Measurements from ENCODE around the gene TAPT1. TPM values are rescaled to one million over a fixed set of nuclear protein-coding genes. Genes with fewer than 3 reads are reported as not detected.

TAPT1 gene
- polyA plus RNA-seq, 2 of the 4 experiments (the other 2 are of a cell fraction), result 11.5 to 17.1 TPM

GRCh38 chr4:16111533-16111932 lies 114.7 kb downstream of the TAPT1 start:
- TF ChIP-seq CHD2 (IDR thresholded peaks at IDR 0.05; ENCODE audit: low read length, partially characterized antibody) (no peak), HOXB5 (CRISPR knock-in tag; IDR thresholded peaks at IDR 0.05) (no peak), POLR2AphosphoS2 (conservative IDR thresholded peaks at IDR 0.05; ENCODE audit: low read length) (no peak), HOXB13 (CRISPR knock-in tag; IDR thresholded peaks at IDR 0.05; ENCODE audit: low read depth) (no peak), RCOR1 (IDR thresholded peaks at IDR 0.05; ENCODE audit: low read depth, low read length) (no peak), HDAC2 (IDR thresholded peaks at IDR 0.05) (no peak), JUNB (IDR thresholded peaks at IDR 0.05) (no peak)
- TF ChIP-seq, protein P1, sequence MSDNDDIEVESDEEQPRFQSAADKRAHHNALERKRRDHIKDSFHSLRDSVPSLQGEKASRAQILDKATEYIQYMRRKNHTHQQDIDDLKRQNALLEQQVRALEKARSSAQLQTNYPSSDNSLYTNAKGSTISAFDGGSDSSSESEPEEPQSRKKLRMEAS (IDR thresholded peaks at IDR 0.05), result no peak
- no peak for FAIRE-seq
- ChIA-PET POLR2A (no interaction called here), CTCF (no interaction called here)
- Histone ChIP-seq H3K4me3 (no peak overlapping the region), H3K4me1 (no peaks in the 10 kb centered on the region), H3K27ac (no peak overlapping the region), H3K4me2 (no peak overlapping the region), H3K9me3 (no peaks in the 10 kb centered on the region)
- no peak for ATAC-seq
- DNase-seq (ENCODE audit: low read depth in 1 of 2, low spot score in 1 of 2), result no peak
- WGBS (ENCODE audit: missing lambda C conversion rate), result 59% methylated on average over 5 of the region's 5 CpGs

DNA sequence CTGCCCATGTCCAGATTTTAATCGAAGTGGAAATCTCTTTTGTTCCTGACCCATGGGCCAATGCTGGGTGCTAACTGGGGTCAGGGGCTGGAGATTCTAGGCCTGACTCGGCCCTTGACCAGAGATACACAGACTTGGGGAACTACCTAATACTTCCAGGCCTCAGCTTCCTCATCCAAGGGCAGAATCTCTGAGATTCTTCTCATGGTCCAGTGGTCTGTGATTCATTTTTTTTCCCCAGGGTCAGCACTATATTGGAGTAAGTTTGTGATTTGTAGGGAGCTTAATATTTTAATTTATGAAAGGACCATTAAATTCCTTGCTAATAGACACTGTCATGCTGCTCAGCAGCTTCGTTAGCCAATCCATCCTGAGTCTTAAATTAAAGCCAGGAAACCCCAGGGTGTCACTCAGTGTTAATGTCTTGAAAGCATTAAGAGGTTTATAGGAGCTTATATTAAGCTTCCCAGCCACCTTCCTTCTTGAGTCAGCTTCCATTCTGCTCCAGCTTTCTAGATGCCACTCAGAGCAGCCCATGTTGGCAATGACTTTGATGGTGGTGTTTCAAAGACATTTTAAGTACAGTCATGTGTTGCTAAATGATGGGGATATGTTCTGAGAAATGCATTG lies 115.5 kb downstream of the TAPT1 start:
- H3K4me3 ChIP-seq, result no peak overlapping the region
- H3K9me3 ChIP-seq, result no peaks in the 10 kb centered on the region
- ATAC-seq, result no peak
- TF ChIP-seq PBX3 (IDR thresholded peaks at IDR 0.05), result no peak
- no peak for TF ChIP-seq FOSB (CRISPR knock-in tag; IDR thresholded peaks at IDR 0.05)
- no peak for TF ChIP-seq ZFP36 (IDR thresholded peaks at IDR 0.05; ENCODE audit: borderline replicate concordance, partially characterized antibody)
- no peak for TF ChIP-seq ZC3H11A (IDR thresholded peaks at IDR 0.05)
- TF ChIP-seq, protein P2, sequence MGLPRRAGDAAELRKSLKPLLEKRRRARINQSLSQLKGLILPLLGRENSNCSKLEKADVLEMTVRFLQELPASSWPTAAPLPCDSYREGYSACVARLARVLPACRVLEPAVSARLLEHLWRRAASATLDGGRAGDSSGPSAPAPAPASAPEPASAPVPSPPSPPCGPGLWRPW (IDR thresholded peaks at IDR 0.05), result no peak
- TF ChIP-seq ESRRA (IDR thresholded peaks at IDR 0.05; ENCODE audit: borderline replicate concordance, low read length), result no peak
- TF ChIP-seq NR3C1 (IDR thresholded peaks at IDR 0.05), result no peak
- TF ChIP-seq FOXS1 (CRISPR knock-in tag; IDR thresholded peaks at IDR 0.05), result no peak
- no peak for TF ChIP-seq RCOR1 (IDR thresholded peaks at IDR 0.05; ENCODE audit: low read depth, low read length)
- TF ChIP-seq HMGXB4 (CRISPR knock-in tag; IDR thresholded peaks at IDR 0.05; ENCODE audit: borderline replicate concordance), result no peak
- no peak for TF ChIP-seq HOXB13 (CRISPR knock-in tag; IDR thresholded peaks at IDR 0.05; ENCODE audit: low read depth)
- CTCF ChIA-PET, result no interaction called here
- no peak overlapping the region for H3K27ac ChIP-seq
- POLR2A ChIA-PET, result no interaction called here
- WGBS (ENCODE audit: missing lambda C conversion rate), result 15% methylated on average over 3 of the region's 3 CpGs
- no peaks in the 10 kb centered on the region for H3K4me1 ChIP-seq
- H3K4me2 ChIP-seq, result no peak overlapping the region
- DNase-seq (ENCODE audit: low read depth in 1 of 2, low spot score in 1 of 2), result no peak
- FAIRE-seq, result no peak

Small RNA genes lying within 50 kb of the gene (small RNA-seq; reads per million reads assigned to genes)
- 0 reads per million in 6 experiments for gene RPS21P4

Other genes starting within 250 kb of the TAPT1 start
- 0.04 and 0.14 TPM in 2 replicates for gene PROM1, start 142.4 kb downstream of the TAPT1 start, polyA plus RNA-seq (2011; rRNA removed)
- 0.03 to 0.12 TPM in 2 of 3 replicates, not detected in the other for gene PROM1, start 142.4 kb downstream of the TAPT1 start, polyA plus RNA-seq (2017; fragmentation: RNase III; extraction: RNeasy Plus Mini Kit Qiagen cat#74134 plus additional on column Dnase treatment)

All from A549 (cell line).